Right ventricle myocardium superior (tissue), 1 donor: Measurements from ENCODE around the gene FANCC. TPM values are rescaled to one million over a fixed set of nuclear protein-coding genes. Genes with fewer than 3 reads are reported as not detected.
"Not testable (repeated sequence)": the region's sequence is repeated elsewhere in the genome, so short reads cannot be mapped to it uniquely, and the experiment has no call there.

Experiments used
- ATAC-seq: fragments of 200-7000 bp; cut with Tn5 transposase; one replicate; pipeline ENCODE4 v1.9.1; 2020; ENCODE audit warnings: mild to moderate bottlenecking; ENCODE audit not compliant: poor library complexity
- DNase-seq: peaks from one replicate; pipeline ENCODE4 v3.0.0-alpha.2; 2020
- intact Hi-C: fragments of 100-400 bp; cut with DNase I; formaldehyde crosslinking; loops from one replicate; pipeline ENCODE4 v1.11.2; 2022
- total RNA-seq: library from RNA; stranded (reverse); fragmentation: NEBNext Ultra II Directional; extraction: Animal tissue kit (Norgen Biotek cat#: 25700); gene quantifications from one replicate; pipeline ENCODE4 v1.2.1, GENCODE V29; 2021
- donor health status: DM: no; HTN: yes; CAD: no; lungs with severe emphysema.

FANCC gene
- total RNA-seq, 1 donor from 2014 or later, result 4.6 TPM

GRCh38 chr9:95264954-95265615, 52.4 kb downstream of the FANCC start:
- no peak for ATAC-seq
- no peak for DNase-seq
- intact Hi-C loops, result no loop called here

GRCh38 chr9:95261890-95262289, 55.6 kb downstream of the FANCC start:
- ATAC-seq (no peak), DNase-seq (no peak)
- intact Hi-C loops, result no loop called here

DNA sequence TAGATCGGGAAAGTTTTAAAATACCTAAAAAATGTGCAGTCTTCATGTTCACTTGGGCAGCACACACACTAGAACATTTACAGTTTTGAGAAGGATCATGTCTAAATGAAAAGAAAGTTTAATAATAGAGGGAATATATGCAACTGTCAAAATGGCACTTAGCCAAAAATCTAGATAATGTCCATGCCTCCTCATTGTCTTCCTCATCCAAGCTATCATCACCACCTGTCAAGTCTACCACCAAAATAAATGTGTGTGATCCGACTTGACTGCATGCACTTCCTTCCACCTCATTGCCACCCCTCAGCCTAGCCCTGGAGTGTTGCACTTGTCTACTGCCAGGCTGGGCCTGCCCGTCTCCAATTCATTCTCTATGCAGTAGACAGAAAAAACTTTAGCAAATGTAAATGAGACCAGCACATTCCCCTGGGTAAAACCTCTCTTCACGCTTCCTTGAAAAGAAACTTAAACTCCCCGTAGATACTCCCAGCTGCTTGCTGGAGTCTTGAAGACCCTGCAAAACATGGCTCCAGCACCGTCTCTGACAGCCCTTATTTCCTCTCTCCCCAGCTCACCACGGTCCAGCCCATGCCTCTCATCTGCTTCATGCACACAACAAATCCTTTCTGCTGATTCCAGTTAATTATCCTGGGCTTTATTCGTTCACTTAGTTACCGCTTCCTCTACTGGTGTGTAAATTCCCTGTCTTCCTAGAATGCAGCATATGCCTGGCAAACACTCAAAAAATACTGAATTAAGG, 66.9 kb downstream of the FANCC start:
- ATAC-seq (no peak), DNase-seq (no peak)
- intact Hi-C loops, result no loop called here

DNA sequence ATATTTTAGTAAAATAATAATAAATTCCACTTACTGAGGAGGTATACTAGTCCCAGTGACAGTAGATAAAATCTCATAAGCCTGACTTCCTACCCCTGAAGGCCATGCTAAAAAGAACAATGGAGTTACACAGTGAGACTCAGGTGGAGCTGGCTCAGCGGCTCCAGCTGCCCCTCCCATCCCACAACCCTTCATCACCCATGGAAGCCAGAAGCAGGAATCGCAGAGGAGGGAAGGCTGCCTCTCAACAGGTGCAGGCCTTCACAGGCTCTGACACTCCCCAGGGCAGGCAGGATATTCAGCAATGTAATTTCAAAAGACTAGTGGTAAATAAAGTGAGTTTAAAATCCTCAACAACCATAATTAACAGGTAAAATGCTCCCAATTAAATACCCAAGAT, 67.5 kb downstream of the FANCC start:
- intact Hi-C loops, result no loop called here
- ATAC-seq, result no peak
- DNase-seq, result no peak

DNA sequence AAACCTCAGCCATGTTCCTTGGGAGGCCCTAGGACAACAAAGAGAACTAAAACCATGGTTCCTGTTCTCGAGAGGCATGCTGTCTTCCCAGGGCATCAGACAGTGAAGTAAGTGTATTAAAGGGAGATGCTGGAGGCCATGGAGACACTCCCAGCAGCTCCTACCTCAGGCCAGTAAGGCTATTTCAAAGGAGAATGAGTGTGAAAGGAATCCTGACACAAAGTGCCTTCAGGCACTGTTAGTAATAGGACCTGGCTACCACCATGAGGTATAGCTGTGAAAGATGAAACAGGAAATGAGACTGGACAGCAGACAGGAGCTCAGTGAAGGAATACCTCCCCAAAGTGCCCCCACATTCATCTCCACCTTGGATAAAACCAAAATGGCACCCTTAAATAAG, 71.0 kb downstream of the FANCC start:
- intact Hi-C loops, result no loop called here
- ATAC-seq, result no peak

DNA sequence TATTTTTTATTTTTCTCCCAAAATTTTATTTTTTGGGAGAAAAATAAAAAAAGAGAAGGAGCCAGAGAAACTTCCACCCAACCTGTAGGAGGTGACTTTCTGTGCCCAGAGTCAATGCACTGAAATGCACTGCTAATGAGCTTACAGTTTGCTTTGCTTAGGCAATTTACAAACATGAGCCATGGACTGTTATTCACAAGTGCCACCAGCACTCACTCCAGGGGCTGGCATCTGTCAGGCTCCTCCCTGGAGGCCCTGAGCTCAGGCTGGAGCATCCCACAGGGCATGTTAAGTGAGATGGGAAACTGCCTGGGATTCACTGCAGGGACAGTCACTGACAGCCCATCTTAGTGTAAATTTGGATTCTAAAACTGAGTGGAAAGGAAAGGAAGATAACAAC, 74.9 kb downstream of the FANCC start:
- no peak for ATAC-seq
- no peak for DNase-seq
- intact Hi-C loops, result no loop called here

More for the DNA sequence above, 71.0 kb downstream of the FANCC start:
- DNase-seq, result no peak

GRCh38 chr9:95239071-95239470, 78.4 kb downstream of the FANCC start:
- intact Hi-C loops, result no loop called here
- DNase-seq (no peak), ATAC-seq (no peak)

DNA sequence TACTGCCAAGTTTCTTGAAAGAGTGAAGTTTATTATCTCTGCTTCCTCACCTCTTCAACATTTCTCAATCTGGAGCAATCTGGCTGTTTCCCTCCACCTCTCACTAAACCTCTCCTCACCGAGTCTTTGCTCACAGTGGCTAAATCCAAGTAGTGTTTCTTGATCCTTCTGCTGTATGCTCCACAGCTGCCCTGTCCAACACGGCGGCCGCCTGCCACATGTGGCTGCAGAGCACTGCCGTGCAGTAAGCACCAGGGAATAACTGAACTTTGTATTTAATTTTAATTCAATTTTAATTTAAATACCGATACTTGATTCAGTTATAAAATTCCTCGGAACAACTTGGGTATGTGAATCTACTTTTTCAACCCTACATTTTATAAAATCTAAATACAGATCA, 80.2 kb downstream of the FANCC start:
- intact Hi-C loops, result no loop called here
- no peak for DNase-seq
- no peak for ATAC-seq

GRCh38 chr9:95230046-95230445, 87.5 kb downstream of the FANCC start:
- ATAC-seq (no peak), DNase-seq (no peak)
- intact Hi-C loops, result no loop called here

- intact Hi-C loops, result no loop called here
- no peak for ATAC-seq
- no peak for DNase-seq
These were observed 88.1 kb downstream of the FANCC start for GRCh38 chr9:95229230-95229915.

DNA sequence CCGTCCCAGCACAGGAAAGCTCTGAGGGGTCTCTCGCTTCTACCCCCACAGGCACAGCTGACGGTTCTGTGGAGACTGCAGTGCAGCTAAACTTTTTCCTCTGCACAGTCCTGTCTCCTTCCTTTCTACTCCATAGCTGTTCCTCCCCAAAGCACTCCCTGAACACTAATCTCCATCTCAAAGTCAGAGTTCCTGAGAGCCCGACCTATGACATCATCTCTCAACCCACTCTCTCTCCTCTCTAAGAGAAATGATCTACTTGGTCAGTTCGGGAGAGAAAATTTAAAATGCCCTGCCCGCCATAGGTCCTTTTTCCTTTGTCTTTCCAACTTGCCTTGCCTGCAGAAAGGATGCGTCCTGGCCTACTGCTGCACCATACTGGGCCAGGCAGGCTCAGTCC, 90.6 kb downstream of the FANCC start:
- no peak for DNase-seq
- no peak for ATAC-seq
- intact Hi-C loops, result no loop called here

- no peak for ATAC-seq
- intact Hi-C loops, result no loop called here
- DNase-seq, result no peak
These were observed 91.8 kb downstream of the FANCC start for GRCh38 chr9:95225726-95226106.

DNA sequence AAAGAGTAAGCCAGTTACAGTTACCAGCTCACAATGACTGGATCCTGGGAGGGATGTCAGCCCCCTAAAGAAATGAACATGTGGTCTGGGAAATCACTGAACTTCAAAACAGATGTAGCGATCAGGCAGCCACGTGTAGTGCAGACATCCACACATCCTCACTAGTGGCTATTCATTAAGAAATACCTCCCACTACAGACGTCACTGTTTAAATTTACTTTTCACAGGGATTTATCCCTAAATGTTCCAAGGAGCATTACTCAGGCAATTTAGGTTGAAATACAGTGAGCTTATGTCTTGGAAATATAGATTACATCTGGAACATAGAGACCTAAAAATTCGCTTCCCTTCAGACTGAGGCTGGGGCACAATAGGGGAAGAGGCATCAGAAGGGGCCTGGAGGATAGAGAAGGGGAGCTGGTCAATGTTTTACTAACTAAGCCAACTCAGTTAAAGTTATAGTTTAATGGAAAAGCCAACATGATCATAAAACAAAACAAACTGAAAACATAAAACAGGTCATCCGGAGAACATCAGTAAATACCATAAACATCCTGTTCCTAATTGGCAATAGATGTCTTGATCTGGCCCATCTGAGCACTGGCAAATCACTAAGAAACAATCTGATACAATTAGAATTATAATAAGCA, 92.3 kb downstream of the FANCC start:
- intact Hi-C loops, result no loop called here
- DNase-seq (no peak), ATAC-seq (no peak)

- DNase-seq (no peak), ATAC-seq (no peak)
- intact Hi-C loops, result no loop called here
These were observed 93.0 kb downstream of the FANCC start for GRCh38 chr9:95224376-95225019.

DNA sequence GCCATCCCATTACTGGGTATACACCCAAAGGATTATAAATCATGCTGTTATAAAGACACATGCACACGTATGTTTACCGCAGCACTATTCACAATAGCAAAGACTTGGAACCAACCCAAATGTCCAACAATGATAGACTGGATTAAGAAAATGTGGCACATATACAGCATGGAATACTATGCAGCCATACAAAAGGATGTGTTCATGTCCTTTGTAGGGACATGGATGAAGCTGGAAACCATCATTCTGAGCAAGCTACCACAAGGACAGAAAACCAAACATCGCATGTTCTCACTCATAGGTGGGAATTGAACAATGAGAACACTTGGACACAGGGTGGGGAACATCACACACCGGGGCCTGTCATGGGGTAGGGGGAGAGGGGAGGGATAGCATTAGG, 97.2 kb downstream of the FANCC start:
- ATAC-seq, DNase-seq, intact Hi-C loops: not testable (repeated sequence)

GRCh38 chr9:95218773-95219172, 98.7 kb downstream of the FANCC start:
- intact Hi-C loops, result no loop called here
- DNase-seq (no peak), ATAC-seq (no peak)

GRCh38 chr9:95217936-95218335, 99.6 kb downstream of the FANCC start:
- intact Hi-C loops, result no loop called here
- ATAC-seq (no peak), DNase-seq (no peak)

- ATAC-seq, result no peak
- intact Hi-C loops, result no loop called here
- DNase-seq, result no peak
These were observed 102.1 kb downstream of the FANCC start for GRCh38 chr9:95215336-95215898.

- DNase-seq (no peak), ATAC-seq (no peak)
- intact Hi-C loops, result no loop called here
These were observed 104.4 kb downstream of the FANCC start for GRCh38 chr9:95213117-95213516.
